ENCODE data around the gene NT5C1B. TPM values are rescaled to one million over a fixed set of nuclear protein-coding genes. Genes with fewer than 3 reads are reported as not detected.
A peak's percentile ranks its signal among the peaks of the same experiment; 100 is the strongest.

The NT5C1B gene
- total and polyA plus RNA-seq, 4 donors, result 0.02 to 0.63 TPM; not detected in 2

DNA sequence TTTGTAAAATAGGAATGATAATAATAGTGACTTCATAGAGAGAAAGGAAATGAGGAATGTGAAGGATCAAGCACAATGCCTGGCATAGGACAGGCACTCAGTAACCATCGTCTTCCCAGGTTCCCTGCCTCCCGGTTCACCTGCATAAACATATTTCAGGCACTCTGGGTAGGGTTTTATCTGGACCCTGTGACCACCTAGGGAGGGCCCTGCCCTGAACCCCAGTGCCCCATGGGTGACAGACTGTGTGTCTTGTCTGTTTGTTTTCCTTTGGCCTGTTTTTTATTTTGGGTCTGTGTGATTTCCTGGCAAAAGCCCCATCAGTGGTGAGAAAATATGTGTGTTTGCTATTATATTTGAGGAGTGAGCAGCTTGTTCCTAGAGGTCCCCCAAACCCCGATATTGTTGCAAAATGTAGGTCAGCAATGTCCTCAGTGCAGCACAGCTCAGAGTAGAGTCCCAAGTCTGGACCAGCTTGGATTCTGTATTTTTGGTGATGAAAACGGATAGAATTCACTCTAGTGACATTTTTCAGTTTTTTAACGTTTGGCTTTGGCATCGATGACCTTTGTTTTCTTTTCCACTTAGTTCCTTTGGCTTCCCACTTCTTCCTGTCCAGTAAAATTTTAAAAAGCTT, 9.6 kb upstream of the NT5C1B start:
- H3K27ac ChIP-seq (ENCODE audit: low read depth in 1 of 2, low read length in 2 of 2), result peak overlapping the region in 1 of 2 donors; percentile 33
- H3K27me3 ChIP-seq (ENCODE audit: control insufficient read depth in 4 of 4, insufficient read depth in 4 of 4, low read length in 3 of 4), result no peaks in the 10 kb centered on the region
- WGBS, result 32% methylated on average over 6 of the region's 6 CpGs
- H3K9me3 ChIP-seq (ENCODE audit: control insufficient read depth in 4 of 4, low read length in 3 of 4), result no peaks in the 10 kb centered on the region
- TF ChIP-seq YY1 (IDR thresholded peaks at IDR 0.05) (peak; percentile 22), FOXA2 (IDR thresholded peaks at IDR 0.05) (no peak), GABPA (IDR thresholded peaks at IDR 0.05 in 1 of 2, conservative IDR thresholded peaks at IDR 0.05 in 1 of 2) (no peak), RXRA (IDR thresholded peaks at IDR 0.05) (peak; percentile 45 to 60), FOXA1 (IDR thresholded peaks at IDR 0.05) (no peak), HNF4G (IDR thresholded peaks at IDR 0.05) (no peak), RAD21 (IDR thresholded peaks at IDR 0.05) (peak in 1 of 2 donors; percentile 3), JUND (IDR thresholded peaks at IDR 0.05) (no peak), SP1 (IDR thresholded peaks at IDR 0.05) (peak; percentile 56), HNF4A (conservative IDR thresholded peaks at IDR 0.05) (peak; percentile 26 to 35), NR2F2 (IDR thresholded peaks at IDR 0.05) (no peak), EGR1 (IDR thresholded peaks at IDR 0.05; ENCODE audit: low read depth in 2 of 2) (peak in 1 of 2 donors; percentile 16), TAF1 (conservative IDR thresholded peaks at IDR 0.05) (no peak)
- TF ChIP-seq, protein P1, sequence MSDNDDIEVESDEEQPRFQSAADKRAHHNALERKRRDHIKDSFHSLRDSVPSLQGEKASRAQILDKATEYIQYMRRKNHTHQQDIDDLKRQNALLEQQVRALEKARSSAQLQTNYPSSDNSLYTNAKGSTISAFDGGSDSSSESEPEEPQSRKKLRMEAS (IDR thresholded peaks at IDR 0.05), result no peak
- TF ChIP-seq, protein P2, sequence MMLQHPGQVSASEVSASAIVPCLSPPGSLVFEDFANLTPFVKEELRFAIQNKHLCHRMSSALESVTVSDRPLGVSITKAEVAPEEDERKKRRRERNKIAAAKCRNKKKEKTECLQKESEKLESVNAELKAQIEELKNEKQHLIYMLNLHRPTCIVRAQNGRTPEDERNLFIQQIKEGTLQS (IDR thresholded peaks at IDR 0.05), result no peak
- TF ChIP-seq, protein P3, sequence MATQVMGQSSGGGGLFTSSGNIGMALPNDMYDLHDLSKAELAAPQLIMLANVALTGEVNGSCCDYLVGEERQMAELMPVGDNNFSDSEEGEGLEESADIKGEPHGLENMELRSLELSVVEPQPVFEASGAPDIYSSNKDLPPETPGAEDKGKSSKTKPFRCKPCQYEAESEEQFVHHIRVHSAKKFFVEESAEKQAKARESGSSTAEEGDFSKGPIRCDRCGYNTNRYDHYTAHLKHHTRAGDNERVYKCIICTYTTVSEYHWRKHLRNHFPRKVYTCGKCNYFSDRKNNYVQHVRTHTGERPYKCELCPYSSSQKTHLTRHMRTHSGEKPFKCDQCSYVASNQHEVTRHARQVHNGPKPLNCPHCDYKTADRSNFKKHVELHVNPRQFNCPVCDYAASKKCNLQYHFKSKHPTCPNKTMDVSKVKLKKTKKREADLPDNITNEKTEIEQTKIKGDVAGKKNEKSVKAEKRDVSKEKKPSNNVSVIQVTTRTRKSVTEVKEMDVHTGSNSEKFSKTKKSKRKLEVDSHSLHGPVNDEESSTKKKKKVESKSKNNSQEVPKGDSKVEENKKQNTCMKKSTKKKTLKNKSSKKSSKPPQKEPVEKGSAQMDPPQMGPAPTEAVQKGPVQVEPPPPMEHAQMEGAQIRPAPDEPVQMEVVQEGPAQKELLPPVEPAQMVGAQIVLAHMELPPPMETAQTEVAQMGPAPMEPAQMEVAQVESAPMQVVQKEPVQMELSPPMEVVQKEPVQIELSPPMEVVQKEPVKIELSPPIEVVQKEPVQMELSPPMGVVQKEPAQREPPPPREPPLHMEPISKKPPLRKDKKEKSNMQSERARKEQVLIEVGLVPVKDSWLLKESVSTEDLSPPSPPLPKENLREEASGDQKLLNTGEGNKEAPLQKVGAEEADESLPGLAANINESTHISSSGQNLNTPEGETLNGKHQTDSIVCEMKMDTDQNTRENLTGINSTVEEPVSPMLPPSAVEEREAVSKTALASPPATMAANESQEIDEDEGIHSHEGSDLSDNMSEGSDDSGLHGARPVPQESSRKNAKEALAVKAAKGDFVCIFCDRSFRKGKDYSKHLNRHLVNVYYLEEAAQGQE (IDR thresholded peaks at IDR 0.05), result no peak
- TF ChIP-seq, protein P4, sequence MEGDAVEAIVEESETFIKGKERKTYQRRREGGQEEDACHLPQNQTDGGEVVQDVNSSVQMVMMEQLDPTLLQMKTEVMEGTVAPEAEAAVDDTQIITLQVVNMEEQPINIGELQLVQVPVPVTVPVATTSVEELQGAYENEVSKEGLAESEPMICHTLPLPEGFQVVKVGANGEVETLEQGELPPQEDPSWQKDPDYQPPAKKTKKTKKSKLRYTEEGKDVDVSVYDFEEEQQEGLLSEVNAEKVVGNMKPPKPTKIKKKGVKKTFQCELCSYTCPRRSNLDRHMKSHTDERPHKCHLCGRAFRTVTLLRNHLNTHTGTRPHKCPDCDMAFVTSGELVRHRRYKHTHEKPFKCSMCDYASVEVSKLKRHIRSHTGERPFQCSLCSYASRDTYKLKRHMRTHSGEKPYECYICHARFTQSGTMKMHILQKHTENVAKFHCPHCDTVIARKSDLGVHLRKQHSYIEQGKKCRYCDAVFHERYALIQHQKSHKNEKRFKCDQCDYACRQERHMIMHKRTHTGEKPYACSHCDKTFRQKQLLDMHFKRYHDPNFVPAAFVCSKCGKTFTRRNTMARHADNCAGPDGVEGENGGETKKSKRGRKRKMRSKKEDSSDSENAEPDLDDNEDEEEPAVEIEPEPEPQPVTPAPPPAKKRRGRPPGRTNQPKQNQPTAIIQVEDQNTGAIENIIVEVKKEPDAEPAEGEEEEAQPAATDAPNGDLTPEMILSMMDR (IDR thresholded peaks at IDR 0.05; ENCODE audit: low read depth, low read length, missing input control), result no peak
- TF ChIP-seq, protein P5, sequence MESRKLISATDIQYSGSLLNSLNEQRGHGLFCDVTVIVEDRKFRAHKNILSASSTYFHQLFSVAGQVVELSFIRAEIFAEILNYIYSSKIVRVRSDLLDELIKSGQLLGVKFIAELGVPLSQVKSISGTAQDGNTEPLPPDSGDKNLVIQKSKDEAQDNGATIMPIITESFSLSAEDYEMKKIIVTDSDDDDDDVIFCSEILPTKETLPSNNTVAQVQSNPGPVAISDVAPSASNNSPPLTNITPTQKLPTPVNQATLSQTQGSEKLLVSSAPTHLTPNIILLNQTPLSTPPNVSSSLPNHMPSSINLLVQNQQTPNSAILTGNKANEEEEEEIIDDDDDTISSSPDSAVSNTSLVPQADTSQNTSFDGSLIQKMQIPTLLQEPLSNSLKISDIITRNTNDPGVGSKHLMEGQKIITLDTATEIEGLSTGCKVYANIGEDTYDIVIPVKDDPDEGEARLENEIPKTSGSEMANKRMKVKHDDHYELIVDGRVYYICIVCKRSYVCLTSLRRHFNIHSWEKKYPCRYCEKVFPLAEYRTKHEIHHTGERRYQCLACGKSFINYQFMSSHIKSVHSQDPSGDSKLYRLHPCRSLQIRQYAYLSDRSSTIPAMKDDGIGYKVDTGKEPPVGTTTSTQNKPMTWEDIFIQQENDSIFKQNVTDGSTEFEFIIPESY (IDR thresholded peaks at IDR 0.05), result no peak
- H3K36me3 ChIP-seq (ENCODE audit: control insufficient read depth in 4 of 4, insufficient read depth in 3 of 4, low read depth in 1 of 4, low read length in 3 of 4), result no peaks in the 10 kb centered on the region
- DNase-seq (ENCODE audit: low spot score), result no peak
- H3K4me1 ChIP-seq (ENCODE audit: control insufficient read depth in 4 of 4, insufficient read depth in 4 of 4, low read length in 3 of 4), result peaks cover 9 to 40% (median 37%) of the 10 kb centered on the region in 4 donors
- H3K9ac ChIP-seq (ENCODE audit: low read depth in 1 of 2, low read length in 2 of 2), result no peak overlapping the region
- no peak overlapping the region for H3K4me3 ChIP-seq (ENCODE audit: low read depth in 1 of 3, low read length in 3 of 3)
